Calu3 (cell line): ENCODE data around the gene GNA15. TPM values are rescaled to one million over a fixed set of nuclear protein-coding genes. Genes with fewer than 3 reads are reported as not detected.

Experiments
- BruUV-seq: library from RNA; stranded (reverse); fragments of 400-500 nt; replicated peaks from 2 replicates; lab custom pipeline; 2021; lab: Mats Ljungman, UMichigan
- CTCF ChIA-PET: fragments of 300-600 bp; sonication (Branson Sonifier 250); formaldehyde crosslinking; loops from one replicate; lab custom pipeline; 2022; ENCODE audit warnings: antibody characterized with exemption; lab: Charles Lee
- DNase-seq: peaks from one replicate; pipeline ENCODE4 v3.0.0; 2022
- H3K27ac Mint-ChIP-seq: one replicate; pipeline ENCODE4 v1.8.0; 2022; ENCODE audit warnings: mixed read lengths; ENCODE audit not compliant: unreplicated experiment
- H3K27me3 Mint-ChIP-seq: one replicate; pipeline ENCODE4 v1.8.0; 2022; ENCODE audit warnings: mixed read lengths; ENCODE audit not compliant: unreplicated experiment
- H3K36me3 Mint-ChIP-seq: one replicate; pipeline ENCODE4 v1.8.0; 2022; ENCODE audit warnings: mild to moderate bottlenecking, moderate library complexity, mixed read lengths; ENCODE audit not compliant: insufficient read depth, unreplicated experiment
- H3K4me1 Mint-ChIP-seq: one replicate; pipeline ENCODE4 v1.8.0; 2022; ENCODE audit warnings: mild to moderate bottlenecking, low read depth, mixed read lengths; ENCODE audit not compliant: unreplicated experiment
- H3K4me3 Mint-ChIP-seq: one replicate; pipeline ENCODE4 v1.8.0; 2022; ENCODE audit warnings: mild to moderate bottlenecking, low read depth, moderate library complexity, mixed read lengths; ENCODE audit not compliant: unreplicated experiment
- H3K9me3 Mint-ChIP-seq: one replicate; pipeline ENCODE4 v1.8.0; 2022; ENCODE audit warnings: low read depth, mixed read lengths; ENCODE audit not compliant: unreplicated experiment
- intact Hi-C: fragments of 100-400 bp; cut with micrococcal nuclease; formaldehyde crosslinking; loops from one replicate; pipeline ENCODE4 v1.10.0; 2022; ENCODE audit not compliant: unreplicated experiment
- total RNA-seq: library from RNA; stranded (reverse); gene quantifications from 2 replicates; pipeline ENCODE4 v1.2.3, GENCODE V29; 2022
- TF ChIP-seq, protein P1 (sequence below): fragments of 200-600 bp; IDR thresholded peaks from one replicate; pipeline ENCODE4 v1.8.0; 2022; ENCODE audit warnings: antibody characterized with exemption; ENCODE audit not compliant: unreplicated experiment

Gene GNA15
- total RNA-seq, 1 experiment from 2014 or later: 6.5 TPM

DNA sequence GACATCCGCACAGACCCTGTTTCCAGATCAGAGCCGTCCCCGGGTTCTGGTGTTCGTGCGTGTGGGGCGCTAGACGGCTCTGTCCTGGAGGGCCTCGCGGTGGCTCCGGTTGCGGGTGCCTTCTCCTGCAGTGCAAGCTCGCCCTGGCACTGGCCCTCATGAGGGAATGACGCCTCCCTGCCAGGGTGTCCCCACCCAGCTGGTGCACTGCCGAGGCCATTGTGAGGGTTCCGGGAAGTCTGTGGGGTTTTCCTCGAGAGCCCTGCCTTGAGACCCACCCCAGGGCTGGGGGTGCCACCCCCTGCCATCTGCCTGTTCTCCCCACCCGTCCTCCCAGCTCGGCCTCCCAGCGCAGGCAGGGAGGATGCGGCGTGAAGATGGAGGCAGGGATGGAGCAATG is 19.2 kb upstream of the GNA15 start:
- TF ChIP-seq, protein P1, sequence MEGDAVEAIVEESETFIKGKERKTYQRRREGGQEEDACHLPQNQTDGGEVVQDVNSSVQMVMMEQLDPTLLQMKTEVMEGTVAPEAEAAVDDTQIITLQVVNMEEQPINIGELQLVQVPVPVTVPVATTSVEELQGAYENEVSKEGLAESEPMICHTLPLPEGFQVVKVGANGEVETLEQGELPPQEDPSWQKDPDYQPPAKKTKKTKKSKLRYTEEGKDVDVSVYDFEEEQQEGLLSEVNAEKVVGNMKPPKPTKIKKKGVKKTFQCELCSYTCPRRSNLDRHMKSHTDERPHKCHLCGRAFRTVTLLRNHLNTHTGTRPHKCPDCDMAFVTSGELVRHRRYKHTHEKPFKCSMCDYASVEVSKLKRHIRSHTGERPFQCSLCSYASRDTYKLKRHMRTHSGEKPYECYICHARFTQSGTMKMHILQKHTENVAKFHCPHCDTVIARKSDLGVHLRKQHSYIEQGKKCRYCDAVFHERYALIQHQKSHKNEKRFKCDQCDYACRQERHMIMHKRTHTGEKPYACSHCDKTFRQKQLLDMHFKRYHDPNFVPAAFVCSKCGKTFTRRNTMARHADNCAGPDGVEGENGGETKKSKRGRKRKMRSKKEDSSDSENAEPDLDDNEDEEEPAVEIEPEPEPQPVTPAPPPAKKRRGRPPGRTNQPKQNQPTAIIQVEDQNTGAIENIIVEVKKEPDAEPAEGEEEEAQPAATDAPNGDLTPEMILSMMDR: no peak
- intact Hi-C loops: no loop called here
- Mint-ChIP-seq H3K27ac (no peak overlapping the region), H3K27me3 (no peaks in the 10 kb centered on the region), H3K4me1 (no peaks in the 10 kb centered on the region), H3K9me3 (no peaks in the 10 kb centered on the region), H3K4me3 (no peak overlapping the region), H3K36me3 (no peaks in the 10 kb centered on the region)
- DNase-seq: no peak
- CTCF ChIA-PET: no interaction called here
- BruUV-seq: no TSS peak

- CTCF ChIA-PET: no interaction called here
- Mint-ChIP-seq H3K27me3 (no peaks in the 10 kb centered on the region), H3K4me3 (no peak overlapping the region), H3K27ac (no peak overlapping the region), H3K9me3 (no peaks in the 10 kb centered on the region), H3K36me3 (no peaks in the 10 kb centered on the region), H3K4me1 (no peaks in the 10 kb centered on the region)
- intact Hi-C loops: no loop called here
- no peak for DNase-seq
- no TSS peak for BruUV-seq
- TF ChIP-seq, protein P1: no peak
Observed at GRCh38 chr19:3117716-3118115, 18.1 kb upstream of the GNA15 start.

DNA sequence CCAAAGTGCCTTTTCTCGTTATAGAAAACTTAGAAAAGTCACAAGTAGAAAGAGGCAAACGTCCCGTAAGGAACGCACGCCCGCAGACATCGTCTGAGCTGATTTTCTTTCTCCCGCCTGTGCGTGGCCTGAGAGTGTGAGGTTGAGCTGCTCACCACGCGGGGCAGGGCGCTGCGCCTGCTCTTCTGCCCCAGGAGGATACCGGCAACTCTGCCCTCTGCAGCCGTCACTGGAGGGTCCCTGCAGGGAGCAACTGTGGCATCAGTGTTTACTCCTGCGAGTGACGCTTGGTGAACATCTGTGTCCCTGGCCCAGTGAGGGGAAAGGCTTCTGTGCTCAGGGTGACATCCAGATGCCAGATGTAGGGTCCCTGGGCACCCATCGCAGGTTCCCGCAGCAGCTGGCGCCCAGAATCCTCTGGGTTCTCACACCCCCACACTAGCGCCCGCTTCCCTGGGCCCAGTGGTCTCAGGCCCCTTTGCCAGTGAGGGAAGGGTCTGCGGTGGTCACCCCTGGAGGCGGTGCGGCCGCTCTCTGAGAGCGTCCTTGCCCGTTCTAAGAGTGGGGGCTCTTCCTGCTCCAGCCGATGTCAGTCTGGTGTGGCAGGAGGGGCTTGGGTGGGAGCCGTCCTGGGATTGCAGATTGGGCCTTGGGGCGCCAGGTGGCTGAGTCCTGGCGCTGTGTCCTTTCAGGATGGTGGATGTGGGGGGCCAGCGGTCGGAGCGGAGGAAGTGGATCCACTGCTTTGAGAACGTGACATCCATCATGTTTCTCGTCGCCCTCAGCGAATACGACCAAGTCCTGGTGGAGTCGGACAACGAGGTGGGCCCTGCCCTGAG is 17.4 kb upstream of the GNA15 start:
- Mint-ChIP-seq H3K27ac (no peak overlapping the region), H3K27me3 (no peaks in the 10 kb centered on the region), H3K9me3 (no peaks in the 10 kb centered on the region), H3K36me3 (no peaks in the 10 kb centered on the region), H3K4me1 (no peaks in the 10 kb centered on the region), H3K4me3 (no peak overlapping the region)
- CTCF ChIA-PET: no interaction called here
- no TSS peak for BruUV-seq
- no peak for DNase-seq
- TF ChIP-seq, protein P1: no peak
- intact Hi-C loops: no loop called here

- Mint-ChIP-seq H3K27me3 (no peaks in the 10 kb centered on the region), H3K4me1 (no peaks in the 10 kb centered on the region), H3K9me3 (no peaks in the 10 kb centered on the region), H3K4me3 (no peak overlapping the region), H3K27ac (no peak overlapping the region), H3K36me3 (no peaks in the 10 kb centered on the region)
- TF ChIP-seq, protein P1: no peak
- no TSS peak for BruUV-seq
- intact Hi-C loops: no loop called here
- CTCF ChIA-PET: no interaction called here
- no peak for DNase-seq
Observed at GRCh38 chr19:3119071-3119595, 16.7 kb upstream of the GNA15 start.
